HepG2 (cell line): ENCODE measurements around the gene EPPIN. TPM values are rescaled to one million over a fixed set of nuclear protein-coding genes. Genes with fewer than 3 reads are reported as not detected.

Experiments used
- ATAC-seq: fragments of 200-7000 bp; cut with Tn5 transposase; 3 replicates; pipeline ENCODE4 v1.9.1; 2020; ENCODE audit warnings: mild to moderate bottlenecking, moderate library complexity
- BruUV-seq: library from RNA; stranded (reverse); fragments of 400-500 nt; replicated peaks from 2 replicates; lab custom pipeline; 2021; lab: Mats Ljungman, UMichigan
- CTCF ChIA-PET: fragments of 300-600 bp; formaldehyde crosslinking; extraction: SDS; loops from one replicate; lab custom pipeline; 2021; ENCODE audit warnings: low total read pairs, inconsistent platforms, low intra/inter-chr PET ratio; lab: Yijun Ruan, JAX
- POLR2A ChIA-PET: fragments of 350-600 bp; sonication (Branson Sonifier 250); formaldehyde crosslinking; loops from one replicate; lab custom pipeline; 2020; ENCODE audit warnings: antibody characterized with exemption, inconsistent platforms; lab: Yijun Ruan, JAX
- DNase-seq: peaks from one replicate; pipeline ENCODE4 v3.0.0-alpha.2; 2015; ENCODE audit warnings: low spot score
- FAIRE-seq: peaks from 3 replicates; lab custom pipeline; 2011; peaks lifted over from hg19 to GRCh38; lab: Jason Lieb, UNC
- H2AFZ ChIP-seq: one replicate; pipeline ENCODE4 v1.6.1; 2011; ENCODE audit warnings: low read length, inconsistent platforms
- H3K27ac ChIP-seq: fragments of 300-600 bp; 3 replicates; pipeline ENCODE4 v1.8.0; 2011; ENCODE audit warnings: mixed run types, mild to moderate bottlenecking, mixed read lengths, low read length, inconsistent platforms; ENCODE audit not compliant: insufficient read depth; ENCODE audit errors: extremely low read length
- H3K27me3 ChIP-seq, 2 experiments: fragments of 200-600 bp in 1 of 2; 2 replicates in 1 of 2; 3 replicates in 1 of 2; pipeline versions ENCODE4 v1.6.0 to v1.8.0; 2011; ENCODE audit warnings: low read length in 2 of 2, mild to moderate bottlenecking in 2 of 2, moderate library complexity in 2 of 2, inconsistent platforms in 1 of 2; ENCODE audit not compliant: insufficient read depth in 2 of 2, control insufficient read depth in 1 of 2
- H3K36me3 ChIP-seq, 2 experiments: fragments of 200-600 bp in 1 of 2; replicated peaks in 1 of 2; 2 replicates in 1 of 2; 3 replicates in 1 of 2; pipeline versions ENCODE4 v1.5.1 to v1.8.0; 2011; ENCODE audit warnings: low read length in 2 of 2, inconsistent platforms in 1 of 2; ENCODE audit not compliant: insufficient read depth in 2 of 2, control insufficient read depth in 1 of 2
- H3K4me1 ChIP-seq: 2 replicates; pipeline ENCODE4 v1.5.1; 2012; ENCODE audit warnings: low read length, inconsistent platforms; ENCODE audit not compliant: insufficient read depth
- H3K4me2 ChIP-seq: 2 replicates; pipeline ENCODE4 v1.6.0; 2011; ENCODE audit warnings: low read depth, low read length, inconsistent platforms
- H3K4me3 ChIP-seq, 3 experiments: fragments of 200-600 bp in 1 of 3; sonication (generic), shearing (Covaris generic) in 1 of 3; replicated peaks in 1 of 3; 2 replicates each; pipeline ENCODE4 v1.5.1; 2011 to 2016; ENCODE audit warnings: low read length in 3 of 3, inconsistent platforms in 2 of 3, low read depth in 2 of 3, mild to moderate bottlenecking in 2 of 3, control low read depth in 1 of 3, mixed read lengths in 1 of 3; ENCODE audit not compliant: insufficient read depth in 1 of 3
- H3K79me2 ChIP-seq: one replicate; pipeline ENCODE4 v1.6.1; 2011; ENCODE audit warnings: low read length, inconsistent platforms; ENCODE audit not compliant: insufficient read depth
- H3K9ac ChIP-seq: 2 replicates; pipeline ENCODE4 v1.6.0; 2011; ENCODE audit warnings: mild to moderate bottlenecking, low read depth, low read length, inconsistent platforms; ENCODE audit not compliant: insufficient read depth
- H3K9me3 ChIP-seq: 2 replicates; pipeline ENCODE4 v1.5.1; 2012; ENCODE audit warnings: mild to moderate bottlenecking, low read length
- H4K20me1 ChIP-seq: 2 replicates; pipeline ENCODE4 v1.6.0; 2011; ENCODE audit warnings: inconsistent platforms, mild to moderate bottlenecking, low read length, moderate library complexity; ENCODE audit not compliant: insufficient read depth
- CBX1 ChIP-seq: IDR thresholded peaks from one replicate; pipeline ENCODE4 v1.6.1; 2016; ENCODE audit warnings: antibody characterized with exemption, low read depth
- GABPB1 ChIP-seq: IDR thresholded peaks from 2 replicates; pipeline ENCODE4 v1.6.1; 2016; ENCODE audit warnings: mild to moderate bottlenecking, missing genetic modification reagents, moderate library complexity, missing compliant biosample characterization
- NFKBIZ ChIP-seq: IDR thresholded peaks from 2 replicates; pipeline ENCODE4 v1.6.1; 2018; ENCODE audit warnings: missing genetic modification reagents, missing compliant biosample characterization
- NPAS2 ChIP-seq: sonication (generic); formaldehyde crosslinking; IDR thresholded peaks from 2 replicates; pipeline ENCODE4 v1.8.0; 2022; ENCODE audit warnings: mild to moderate bottlenecking, missing genetic modification reagents, borderline replicate concordance
- NR1H2 ChIP-seq: sonication (generic); formaldehyde crosslinking; IDR thresholded peaks from 2 replicates; pipeline ENCODE4 v1.8.1; 2022; ENCODE audit warnings: low read depth, missing genetic modification reagents, borderline replicate concordance
- RCOR2 ChIP-seq: IDR thresholded peaks from 2 replicates; pipeline ENCODE4 v1.6.1; 2016; ENCODE audit warnings: missing biosample characterization, missing genetic modification reagents
- SRY ChIP-seq: sonication (generic); formaldehyde crosslinking; IDR thresholded peaks from 2 replicates; pipeline ENCODE4 v1.8.0; 2022; ENCODE audit warnings: mild to moderate bottlenecking, missing genetic modification reagents
- ZBTB42 ChIP-seq: sonication (generic); formaldehyde crosslinking; IDR thresholded peaks from 2 replicates; pipeline ENCODE4 v1.5.0; 2020; ENCODE audit warnings: mild to moderate bottlenecking, missing genetic modification reagents
- ZBTB8A ChIP-seq: sonication (generic); formaldehyde crosslinking; IDR thresholded peaks from 2 replicates; pipeline ENCODE4 v1.4.0; 2020; ENCODE audit warnings: mild to moderate bottlenecking, low read depth, missing genetic modification reagents, borderline replicate concordance
- ZNF124 ChIP-seq: sonication (generic); formaldehyde crosslinking; IDR thresholded peaks from 2 replicates; pipeline ENCODE4 v1.4.0; 2020; ENCODE audit warnings: missing genetic modification reagents
- ZNF451 ChIP-seq: sonication (generic); formaldehyde crosslinking; IDR thresholded peaks from 2 replicates; pipeline ENCODE4 v1.5.0; 2020; ENCODE audit warnings: mild to moderate bottlenecking, missing genetic modification reagents
- ZNF546 ChIP-seq: sonication (generic); formaldehyde crosslinking; conservative IDR thresholded peaks from 2 replicates; pipeline ENCODE4 v1.8.1; 2023; ENCODE audit warnings: mild to moderate bottlenecking, missing genetic modification reagents
- ZNF607 ChIP-seq: sonication (generic); formaldehyde crosslinking; IDR thresholded peaks from 2 replicates; pipeline ENCODE4 v1.5.1; 2020; ENCODE audit warnings: missing genetic modification reagents, mild to moderate bottlenecking, borderline replicate concordance
- ZNF709 ChIP-seq: sonication (generic); formaldehyde crosslinking; IDR thresholded peaks from 2 replicates; pipeline ENCODE4 v1.5.0; 2020; ENCODE audit warnings: mild to moderate bottlenecking, missing genetic modification reagents
- WGBS: methylation state at CpG from one replicate; pipeline ENCODE4 v1.1.6; 2017; ENCODE audit warnings: low lambda C conversion rate; 5-methylcytosine and 5-hydroxymethylcytosine counted together
- in situ Hi-C: cut with HindIII; loops from 2 replicates; pipeline ENCODE4 v1.10.0; 2017; ENCODE audit warnings: low pct_unique_long_range_greater_than_20kb; ENCODE audit not compliant: extremely low pct_ligation_motif_present
- intact Hi-C: fragments of 100-400 bp; cut with micrococcal nuclease; formaldehyde crosslinking; loops from one replicate; pipeline ENCODE4 v1.10.0; 2022; ENCODE audit not compliant: unreplicated experiment
- polyA plus RNA-seq, 8 experiments: library from polyadenylated mRNA; depleted of rRNA in 3 of 8; stranded (reverse) in 7 of 8; unstranded in 1 of 8; fragments of >200 nt; fragmentation: Illumina TruSeq in 4 of 8; extraction: Trizol in 4 of 8; gene quantifications; 2 replicates each; pipeline versions ENCODE4 v1.2.1 to v1.2.3, GENCODE V29; 2011 to 2016; ENCODE audit warnings: low read depth in 4 of 8, missing spikeins in 1 of 8, mixed read lengths in 1 of 8; ENCODE audit not compliant: insufficient read depth in 1 of 8
- total RNA-seq, 5 experiments: library from RNA; depleted of rRNA; stranded (reverse); fragments of >200 nt; fragmentation: Illumina TruSeq; extraction: Trizol; gene quantifications; 2 replicates each; pipeline ENCODE4 v1.2.3, GENCODE V29; 2016; ENCODE audit warnings: low read depth in 1 of 5
- TF ChIP-seq, protein P1 (sequence below): IDR thresholded peaks from 2 replicates; pipeline ENCODE4 v1.6.1; 2016; ENCODE audit warnings: missing genetic modification reagents, missing compliant biosample characterization
- TF ChIP-seq, protein P2 (sequence below): sonication (generic); formaldehyde crosslinking; IDR thresholded peaks from 2 replicates; pipeline ENCODE4 v1.5.1; 2020; ENCODE audit warnings: mild to moderate bottlenecking, missing genetic modification reagents, moderate library complexity
- TF ChIP-seq, protein P3 (sequence below): sonication (generic); formaldehyde crosslinking; conservative IDR thresholded peaks from 2 replicates; pipeline ENCODE4 v1.8.0; 2022; ENCODE audit warnings: missing genetic modification reagents

The EPPIN gene
- total and polyA plus RNA-seq, 2 of the 13 experiments (the other 11 are each of a cell fraction or from before 2014, with no cell fraction given), result not detected

DNA sequence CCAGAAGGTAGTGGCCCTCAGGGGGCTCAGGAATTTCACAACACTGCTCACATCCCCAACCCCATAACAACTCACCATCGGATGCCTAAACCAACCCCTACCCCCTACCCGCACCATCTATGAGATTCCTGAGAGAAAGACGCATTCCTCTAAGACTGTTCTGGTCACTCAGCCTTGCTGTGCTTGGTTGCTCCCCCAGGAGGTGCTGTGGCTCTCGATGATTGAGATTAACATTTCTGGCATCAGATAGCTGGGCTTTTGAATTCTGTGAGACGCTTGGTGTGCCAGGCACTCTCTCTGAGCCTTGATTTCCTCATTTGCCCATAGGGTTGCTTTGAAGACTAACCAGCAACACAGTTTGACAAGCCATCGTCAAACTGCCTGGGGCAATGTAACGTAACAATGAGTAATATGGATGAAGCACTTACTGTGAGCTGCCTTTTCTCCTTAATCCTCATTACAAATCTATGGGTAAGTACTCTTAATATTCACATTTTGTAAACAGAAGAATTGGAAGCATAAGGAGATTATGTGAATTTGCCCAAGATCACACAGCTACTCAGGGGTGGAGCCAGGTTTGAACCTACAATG, 8.9 kb downstream of the EPPIN start:
- H3K9ac ChIP-seq, result no peak overlapping the region
- in situ Hi-C loops (no loop called here), intact Hi-C loops (no loop called here)
- WGBS, result 12% methylated on average over 7 of the region's 7 CpGs
- H2AFZ ChIP-seq, result no peak overlapping the region
- TF ChIP-seq CBX1 (no peak), ZBTB42 (CRISPR knock-in tag) (no peak), ZBTB8A (CRISPR knock-in tag) (no peak), ZNF451 (CRISPR knock-in tag) (no peak), NPAS2 (CRISPR knock-in tag) (no peak), GABPB1 (CRISPR knock-in tag) (no peak), SRY (CRISPR knock-in tag) (no peak), ZNF709 (CRISPR knock-in tag) (no peak), ZNF124 (CRISPR knock-in tag) (no peak), NFKBIZ (CRISPR knock-in tag) (no peak), ZNF607 (CRISPR knock-in tag) (no peak), RCOR2 (no peak), NR1H2 (CRISPR knock-in tag) (no peak), ZNF546 (CRISPR knock-in tag) (no peak)
- TF ChIP-seq, protein P1, sequence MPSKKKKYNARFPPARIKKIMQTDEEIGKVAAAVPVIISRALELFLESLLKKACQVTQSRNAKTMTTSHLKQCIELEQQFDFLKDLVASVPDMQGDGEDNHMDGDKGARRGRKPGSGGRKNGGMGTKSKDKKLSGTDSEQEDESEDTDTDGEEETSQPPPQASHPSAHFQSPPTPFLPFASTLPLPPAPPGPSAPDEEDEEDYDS, result no peak
- TF ChIP-seq, protein P2, sequence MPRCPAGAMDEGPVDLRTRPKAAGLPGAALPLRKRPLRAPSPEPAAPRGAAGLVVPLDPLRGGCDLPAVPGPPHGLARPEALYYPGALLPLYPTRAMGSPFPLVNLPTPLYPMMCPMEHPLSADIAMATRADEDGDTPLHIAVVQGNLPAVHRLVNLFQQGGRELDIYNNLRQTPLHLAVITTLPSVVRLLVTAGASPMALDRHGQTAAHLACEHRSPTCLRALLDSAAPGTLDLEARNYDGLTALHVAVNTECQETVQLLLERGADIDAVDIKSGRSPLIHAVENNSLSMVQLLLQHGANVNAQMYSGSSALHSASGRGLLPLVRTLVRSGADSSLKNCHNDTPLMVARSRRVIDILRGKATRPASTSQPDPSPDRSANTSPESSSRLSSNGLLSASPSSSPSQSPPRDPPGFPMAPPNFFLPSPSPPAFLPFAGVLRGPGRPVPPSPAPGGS, result no peak
- TF ChIP-seq, protein P3, sequence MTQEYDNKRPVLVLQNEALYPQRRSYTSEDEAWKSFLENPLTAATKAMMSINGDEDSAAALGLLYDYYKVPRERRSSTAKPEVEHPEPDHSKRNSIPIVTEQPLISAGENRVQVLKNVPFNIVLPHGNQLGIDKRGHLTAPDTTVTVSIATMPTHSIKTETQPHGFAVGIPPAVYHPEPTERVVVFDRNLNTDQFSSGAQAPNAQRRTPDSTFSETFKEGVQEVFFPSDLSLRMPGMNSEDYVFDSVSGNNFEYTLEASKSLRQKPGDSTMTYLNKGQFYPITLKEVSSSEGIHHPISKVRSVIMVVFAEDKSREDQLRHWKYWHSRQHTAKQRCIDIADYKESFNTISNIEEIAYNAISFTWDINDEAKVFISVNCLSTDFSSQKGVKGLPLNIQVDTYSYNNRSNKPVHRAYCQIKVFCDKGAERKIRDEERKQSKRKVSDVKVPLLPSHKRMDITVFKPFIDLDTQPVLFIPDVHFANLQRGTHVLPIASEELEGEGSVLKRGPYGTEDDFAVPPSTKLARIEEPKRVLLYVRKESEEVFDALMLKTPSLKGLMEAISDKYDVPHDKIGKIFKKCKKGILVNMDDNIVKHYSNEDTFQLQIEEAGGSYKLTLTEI (CRISPR knock-in tag), result no peak
- no peaks in the 10 kb centered on the region for H3K4me1 ChIP-seq
- H3K79me2 ChIP-seq, result no peaks in the 10 kb centered on the region
- H4K20me1 ChIP-seq, result no peaks in the 10 kb centered on the region
- H3K4me2 ChIP-seq, result no peak overlapping the region
- no peak for DNase-seq
- no TSS peak for BruUV-seq
- no peak for FAIRE-seq
- H3K4me3 ChIP-seq, result no peak overlapping the region
- ChIA-PET CTCF (no interaction called here), POLR2A (no interaction called here)
- no peaks in the 10 kb centered on the region for H3K36me3 ChIP-seq
- H3K27ac ChIP-seq, result no peak overlapping the region
- no peaks in the 10 kb centered on the region for H3K9me3 ChIP-seq
- no peak for ATAC-seq
- peaks cover 0 to 13% of the 10 kb centered on the region in 2 experiments; a peak in 4 of 5 replicates for H3K27me3 ChIP-seq
